Body of pancreas (tissue), 4 donors: ENCODE data around the gene IGSF21.

Experiments
- CTCF ChIP-seq, 7 experiments: fragments of 450-650 bp in 4 of 7; fragments of 200-600 bp in 3 of 7; sonication (generic) in 3 of 7; IDR thresholded peaks; one replicate each; pipeline ENCODE4 v1.5.1; 2016 to 2019; ENCODE audit warnings: antibody characterized with exemption in 7 of 7
- POLR2A ChIP-seq, 3 donors: fragments of 450-650 bp; IDR thresholded peaks; one replicate each; pipeline ENCODE4 v1.6.1; 2016; ENCODE audit warnings: antibody characterized with exemption in 3 of 3, mild to moderate bottlenecking in 2 of 3

GRCh38 chr1:18198260-18198659 is 90.7 kb downstream of the IGSF21 start:
- TF ChIP-seq CTCF (IDR thresholded peaks at IDR 0.05) (no peak), POLR2A (IDR thresholded peaks at IDR 0.05) (no peak)
